Measurements from ENCODE around the gene COL23A1. TPM values are rescaled to one million over a fixed set of nuclear protein-coding genes. Genes with fewer than 3 reads are reported as not detected.

COL23A1 gene
- total and polyA plus RNA-seq, 2 donors (not counting 1 experiment from before 2014, with no cell fraction given), result 0.20 TPM; not detected in 1

GRCh38 chr5:178583279-178583678, 6.9 kb downstream of the COL23A1 start:
- Histone ChIP-seq H3K27ac (ENCODE audit: low read length in 2 of 2) (no peak overlapping the region), H3K36me3 (replicated peaks in 1 of 2; ENCODE audit: control extremely low read depth in 1 of 2, control insufficient read depth in 1 of 2, extremely low read depth in 1 of 2, insufficient read depth in 2 of 2, low read length in 1 of 2) (no peaks in the 10 kb centered on the region), H3K9ac (ENCODE audit: low read length) (no peak overlapping the region), H3K4me3 (ENCODE audit: control extremely low read depth in 1 of 5, extremely low read depth in 1 of 5, insufficient read depth in 1 of 5, low read depth in 2 of 5, low read length in 4 of 5) (no peak overlapping the region), H3K9me3 (ENCODE audit: control extremely low read depth in 1 of 3, control insufficient read depth in 2 of 3, insufficient read depth in 1 of 3, low read length in 2 of 3) (peaks cover 0 to 6% (median 0%) of the 10 kb centered on the region in 3 donors), H3K27me3 (replicated peaks in 1 of 4; ENCODE audit: control extremely low read depth in 1 of 4, control insufficient read depth in 3 of 4, insufficient read depth in 4 of 4, low read length in 3 of 4) (peaks cover 0 to 18% (median 0%) of the 10 kb centered on the region in 4 experiments), H3K4me2 (replicated peaks; ENCODE audit: low read depth, low read length, poor library complexity, severe bottlenecking) (no peak overlapping the region), H3K79me2 (ENCODE audit: control insufficient read depth, insufficient read depth, low read length) (no peaks in the 10 kb centered on the region), H2AFZ (ENCODE audit: insufficient read depth, low read depth, low read length, poor library complexity, severe bottlenecking) (no peak overlapping the region), H4K20me1 (ENCODE audit: control insufficient read depth, insufficient read depth, low read length, poor library complexity, severe bottlenecking) (no peaks in the 10 kb centered on the region), H3K4me1 (ENCODE audit: control insufficient read depth in 2 of 2, insufficient read depth in 2 of 2, low read length in 2 of 2) (no peaks in the 10 kb centered on the region)
- Mint-ChIP-seq H3K4me3 (no peak overlapping the region), H3K4me1 (no peaks in the 10 kb centered on the region), H3K27me3 (peaks cover 37% of the 10 kb centered on the region), H3K27ac (no peak overlapping the region), H3K9me3 (ENCODE audit: insufficient read depth) (no peaks in the 10 kb centered on the region)
- WGBS (ENCODE audit: insufficient coverage), result 98% methylated on average over 8 of the region's 8 CpGs
- no peak for ATAC-seq (ENCODE audit: low read depth)
- TF ChIP-seq EZH2 (IDR thresholded peaks at IDR 0.05; ENCODE audit: borderline replicate concordance, insufficient read depth, low read depth, low read length, poor library complexity, severe bottlenecking), result no peak
- TF ChIP-seq, protein P1, sequence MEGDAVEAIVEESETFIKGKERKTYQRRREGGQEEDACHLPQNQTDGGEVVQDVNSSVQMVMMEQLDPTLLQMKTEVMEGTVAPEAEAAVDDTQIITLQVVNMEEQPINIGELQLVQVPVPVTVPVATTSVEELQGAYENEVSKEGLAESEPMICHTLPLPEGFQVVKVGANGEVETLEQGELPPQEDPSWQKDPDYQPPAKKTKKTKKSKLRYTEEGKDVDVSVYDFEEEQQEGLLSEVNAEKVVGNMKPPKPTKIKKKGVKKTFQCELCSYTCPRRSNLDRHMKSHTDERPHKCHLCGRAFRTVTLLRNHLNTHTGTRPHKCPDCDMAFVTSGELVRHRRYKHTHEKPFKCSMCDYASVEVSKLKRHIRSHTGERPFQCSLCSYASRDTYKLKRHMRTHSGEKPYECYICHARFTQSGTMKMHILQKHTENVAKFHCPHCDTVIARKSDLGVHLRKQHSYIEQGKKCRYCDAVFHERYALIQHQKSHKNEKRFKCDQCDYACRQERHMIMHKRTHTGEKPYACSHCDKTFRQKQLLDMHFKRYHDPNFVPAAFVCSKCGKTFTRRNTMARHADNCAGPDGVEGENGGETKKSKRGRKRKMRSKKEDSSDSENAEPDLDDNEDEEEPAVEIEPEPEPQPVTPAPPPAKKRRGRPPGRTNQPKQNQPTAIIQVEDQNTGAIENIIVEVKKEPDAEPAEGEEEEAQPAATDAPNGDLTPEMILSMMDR (IDR thresholded peaks at IDR 0.05), result no peak
- ChIA-PET POLR2A (no interaction called here), CTCF (no interaction called here)
- intact Hi-C loops (cut with micrococcal nuclease), result no loop called here
- DNase-seq, result no peak

DNA sequence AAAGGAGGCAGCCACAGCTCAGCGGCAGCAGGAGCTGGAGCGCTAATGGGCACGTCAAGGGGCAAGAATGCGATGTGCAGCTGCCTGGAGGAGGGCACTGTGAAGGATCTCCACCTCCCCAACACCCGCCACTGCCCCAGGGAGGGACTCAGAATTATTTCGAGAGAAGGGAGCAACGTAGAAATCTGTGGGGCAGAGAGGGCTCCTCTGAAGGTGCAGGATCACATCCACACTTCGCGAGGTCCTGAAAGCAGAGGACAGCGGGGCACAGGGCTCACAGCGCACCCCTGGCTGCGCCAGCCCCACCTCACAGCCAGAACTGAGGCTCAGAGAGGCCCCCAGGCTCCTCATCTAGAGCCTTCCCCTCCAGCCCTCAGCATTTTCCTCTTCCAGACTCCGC, 7.9 kb downstream of the COL23A1 start:
- Histone ChIP-seq H3K79me2 (ENCODE audit: control insufficient read depth, insufficient read depth, low read length) (no peaks in the 10 kb centered on the region), H3K4me3 (ENCODE audit: control extremely low read depth in 1 of 5, extremely low read depth in 1 of 5, insufficient read depth in 1 of 5, low read depth in 2 of 5, low read length in 4 of 5) (no peak overlapping the region), H3K9me3 (ENCODE audit: control extremely low read depth in 1 of 3, control insufficient read depth in 2 of 3, insufficient read depth in 1 of 3, low read length in 2 of 3) (peaks cover 0 to 11% (median 0%) of the 10 kb centered on the region in 3 donors), H3K36me3 (replicated peaks in 1 of 2; ENCODE audit: control extremely low read depth in 1 of 2, control insufficient read depth in 1 of 2, extremely low read depth in 1 of 2, insufficient read depth in 2 of 2, low read length in 1 of 2) (no peaks in the 10 kb centered on the region), H4K20me1 (ENCODE audit: control insufficient read depth, insufficient read depth, low read length, poor library complexity, severe bottlenecking) (no peaks in the 10 kb centered on the region), H3K27me3 (replicated peaks in 1 of 4; ENCODE audit: control extremely low read depth in 1 of 4, control insufficient read depth in 3 of 4, insufficient read depth in 4 of 4, low read length in 3 of 4) (peaks cover 0 to 17% (median 2%) of the 10 kb centered on the region in 4 experiments), H3K4me2 (replicated peaks; ENCODE audit: low read depth, low read length, poor library complexity, severe bottlenecking) (no peak overlapping the region), H3K4me1 (ENCODE audit: control insufficient read depth in 2 of 2, insufficient read depth in 2 of 2, low read length in 2 of 2) (no peaks in the 10 kb centered on the region), H3K9ac (ENCODE audit: low read length) (no peak overlapping the region), H3K27ac (ENCODE audit: low read length in 2 of 2) (no peak overlapping the region), H2AFZ (ENCODE audit: insufficient read depth, low read depth, low read length, poor library complexity, severe bottlenecking) (no peak overlapping the region)
- ChIA-PET POLR2A (no interaction called here), CTCF (no interaction called here)
- H3K4me3 Mint-ChIP-seq, result no peak overlapping the region
- intact Hi-C loops (cut with micrococcal nuclease), result no loop called here
- no peaks in the 10 kb centered on the region for H3K9me3 Mint-ChIP-seq (ENCODE audit: insufficient read depth)
- H3K27me3 Mint-ChIP-seq, result peaks cover 34% of the 10 kb centered on the region
- no peaks in the 10 kb centered on the region for H3K4me1 Mint-ChIP-seq
- ATAC-seq (ENCODE audit: low read depth) (no peak), DNase-seq (no peak)
- WGBS (ENCODE audit: insufficient coverage), result 91% methylated on average over 12 of the region's 13 CpGs
- TF ChIP-seq, protein P1 (IDR thresholded peaks at IDR 0.05), result no peak
- TF ChIP-seq EZH2 (IDR thresholded peaks at IDR 0.05; ENCODE audit: borderline replicate concordance, insufficient read depth, low read depth, low read length, poor library complexity, severe bottlenecking), result no peak
- H3K27ac Mint-ChIP-seq, result no peak overlapping the region

All from B cell (primary cell).